Kidney capillary endothelial cell (primary cell): ENCODE results near the gene MX2.
"Not testable (repeated sequence)": the region's sequence is repeated elsewhere in the genome, so short reads cannot be mapped to it uniquely, and the experiment has no call there.

Experiments used
- DNase-seq: peaks from one replicate; pipeline ENCODE4 v3.0.0-alpha.2; 2018; ENCODE audit warnings: low spot score

The MX2 gene

GRCh38 chr21:41387042-41387819 is 25.4 kb downstream of the MX2 start:
- no peak for DNase-seq

- no peak for DNase-seq
These were observed 26.0 kb downstream of the MX2 start for GRCh38 chr21:41387824-41388223.

- DNase-seq, result no peak
These were observed 26.4 kb downstream of the MX2 start for GRCh38 chr21:41388259-41388658.

GRCh38 chr21:41390043-41390639 is 28.3 kb downstream of the MX2 start:
- DNase-seq, result no peak

GRCh38 chr21:41393876-41394465 is 32.1 kb downstream of the MX2 start:
- no peak for DNase-seq

- no peak for DNase-seq
These were observed 34.8 kb downstream of the MX2 start for GRCh38 chr21:41396558-41397075.

- no peak for DNase-seq
These were observed 35.7 kb downstream of the MX2 start for GRCh38 chr21:41397471-41397891.

- no peak for DNase-seq
These were observed 36.4 kb downstream of the MX2 start for GRCh38 chr21:41398251-41398650.

GRCh38 chr21:41398831-41399230 is 37.0 kb downstream of the MX2 start:
- DNase-seq, result no peak

GRCh38 chr21:41399246-41399800 is 37.5 kb downstream of the MX2 start:
- DNase-seq, result no peak

GRCh38 chr21:41402231-41402630 is 40.4 kb downstream of the MX2 start:
- no peak for DNase-seq

- DNase-seq, result no peak
These were observed 41.0 kb downstream of the MX2 start for GRCh38 chr21:41402796-41403195.

GRCh38 chr21:41403331-41403730 is 41.5 kb downstream of the MX2 start:
- DNase-seq, result no peak

- no peak for DNase-seq
These were observed 42.1 kb downstream of the MX2 start for GRCh38 chr21:41403966-41404365.

- DNase-seq, result no peak
These were observed 43.5 kb downstream of the MX2 start for GRCh38 chr21:41405321-41405720.

GRCh38 chr21:41406340-41406739 is 44.5 kb downstream of the MX2 start:
- no peak for DNase-seq

- DNase-seq, result no peak
These were observed 46.0 kb downstream of the MX2 start for GRCh38 chr21:41407541-41408460.

- no peak for DNase-seq
These were observed 48.5 kb downstream of the MX2 start for GRCh38 chr21:41410361-41410760.

- DNase-seq, result no peak
These were observed 49.1 kb downstream of the MX2 start for GRCh38 chr21:41410767-41411448.

- DNase-seq, result no peak
These were observed 49.7 kb downstream of the MX2 start for GRCh38 chr21:41411449-41412089.

- DNase-seq, result not testable (repeated sequence)
These were observed 55.7 kb downstream of the MX2 start for GRCh38 chr21:41417505-41417904.
